Measurements from ENCODE around the gene PSMD12.

PSMD12 gene

GRCh38 chr17:67366193-67367157 lies at the start of gene PSMD12:
PSMD12 (minus strand) TSS chr17:67366577; CDS start chr17:67366519, 58 bp downstream.
- no peaks in the 10 kb centered on the region for H3K27me3 ChIP-seq (ENCODE audit: insufficient read depth, low read depth)
- TF ChIP-seq CTCF (conservative IDR thresholded peaks at IDR 0.05; ENCODE audit: low read depth, low read length): no peak
- peaks cover 3% of the 10 kb centered on the region; the same call in 1 of the 2 replicates for H3K36me3 ChIP-seq (ENCODE audit: insufficient read depth)
- H4K20me1 ChIP-seq (ENCODE audit: insufficient read depth): peaks cover 25% of the 10 kb centered on the region
- peak within 1 kb of the TSS; percentile 93 for H3K9ac ChIP-seq
- H3K4me3 ChIP-seq (IDR thresholded peaks at IDR 0.05; ENCODE audit: insufficient read depth, low read depth, low read length): no peak within 1 kb of the TSS
- peak within 1 kb of the TSS; percentile 81 for H3K27ac ChIP-seq
- H3K4me2 ChIP-seq: peak within 1 kb of the TSS; percentile 84
- peaks cover 48% of the 10 kb centered on the region for H3K79me2 ChIP-seq (ENCODE audit: insufficient read depth, low read depth)
- peaks cover 36% of the 10 kb centered on the region for H3K4me1 ChIP-seq (ENCODE audit: low read depth, poor library complexity, severe bottlenecking)
- peak within 1 kb of the TSS; percentile 65 for H2AFZ ChIP-seq (ENCODE audit: low read depth)

- Histone ChIP-seq H3K4me2 (no peak overlapping the region), H2AFZ (ENCODE audit: low read depth) (no peak overlapping the region), H3K4me1 (ENCODE audit: low read depth, poor library complexity, severe bottlenecking) (no peaks in the 10 kb centered on the region), H3K9ac (no peak overlapping the region), H3K79me2 (ENCODE audit: insufficient read depth, low read depth) (peaks cover 41% of the 10 kb centered on the region), H3K27ac (no peak overlapping the region), H3K27me3 (ENCODE audit: insufficient read depth, low read depth) (no peaks in the 10 kb centered on the region), H3K4me3 (IDR thresholded peaks at IDR 0.05; ENCODE audit: insufficient read depth, low read depth, low read length) (no peak overlapping the region), H4K20me1 (ENCODE audit: insufficient read depth) (no peaks in the 10 kb centered on the region), H3K36me3 (ENCODE audit: insufficient read depth) (no peaks in the 10 kb centered on the region)
- TF ChIP-seq CTCF (conservative IDR thresholded peaks at IDR 0.05; ENCODE audit: low read depth, low read length): no peak
These were observed 48.9 kb upstream of the PSMD12 start for GRCh38 chr17:67415291-67415690.

GRCh38 chr17:67414559-67414958 lies 48.2 kb upstream of the PSMD12 start:
- Histone ChIP-seq H3K4me1 (ENCODE audit: low read depth, poor library complexity, severe bottlenecking) (no peaks in the 10 kb centered on the region), H3K27me3 (ENCODE audit: insufficient read depth, low read depth) (no peaks in the 10 kb centered on the region), H3K9ac (no peak overlapping the region), H2AFZ (ENCODE audit: low read depth) (no peak overlapping the region), H3K27ac (no peak overlapping the region), H3K36me3 (ENCODE audit: insufficient read depth) (no peaks in the 10 kb centered on the region), H3K4me3 (IDR thresholded peaks at IDR 0.05; ENCODE audit: insufficient read depth, low read depth, low read length) (no peak overlapping the region), H3K4me2 (no peak overlapping the region), H3K79me2 (ENCODE audit: insufficient read depth, low read depth) (peaks cover 48% of the 10 kb centered on the region), H4K20me1 (ENCODE audit: insufficient read depth) (no peaks in the 10 kb centered on the region)
- TF ChIP-seq CTCF (conservative IDR thresholded peaks at IDR 0.05; ENCODE audit: low read depth, low read length): no peak

- H3K4me3 ChIP-seq (IDR thresholded peaks at IDR 0.05; ENCODE audit: insufficient read depth, low read depth, low read length): no peak overlapping the region
- peaks cover 53% of the 10 kb centered on the region for H3K79me2 ChIP-seq (ENCODE audit: insufficient read depth, low read depth)
- no peak overlapping the region for H3K27ac ChIP-seq
- H3K27me3 ChIP-seq (ENCODE audit: insufficient read depth, low read depth): no peaks in the 10 kb centered on the region
- H3K4me2 ChIP-seq: no peak overlapping the region
- H3K9ac ChIP-seq: no peak overlapping the region
- H4K20me1 ChIP-seq (ENCODE audit: insufficient read depth): no peaks in the 10 kb centered on the region
- H3K36me3 ChIP-seq (ENCODE audit: insufficient read depth): no peaks in the 10 kb centered on the region
- no peak for TF ChIP-seq CTCF (conservative IDR thresholded peaks at IDR 0.05; ENCODE audit: low read depth, low read length)
- no peaks in the 10 kb centered on the region for H3K4me1 ChIP-seq (ENCODE audit: low read depth, poor library complexity, severe bottlenecking)
- H2AFZ ChIP-seq (ENCODE audit: low read depth): no peak overlapping the region
These were observed 47.8 kb upstream of the PSMD12 start for GRCh38 chr17:67414130-67414529.
